ENCODE measurements around the gene POC1A.

Gene POC1A

GRCh38 chr3:52124766-52125165 is 29.5 kb downstream of the POC1A start:
- no peak overlapping the region for H3K9ac ChIP-seq
- no peak overlapping the region for H3K27ac ChIP-seq
- no peak overlapping the region for H3K4me3 ChIP-seq (IDR thresholded peaks at IDR 0.05; ENCODE audit: insufficient read depth, low read depth, low read length)
- no peaks in the 10 kb centered on the region for H3K36me3 ChIP-seq (ENCODE audit: insufficient read depth)
- H4K20me1 ChIP-seq (ENCODE audit: insufficient read depth) = no peaks in the 10 kb centered on the region
- no peaks in the 10 kb centered on the region for H3K79me2 ChIP-seq (ENCODE audit: insufficient read depth, low read depth)
- no peaks in the 10 kb centered on the region for H3K27me3 ChIP-seq (ENCODE audit: insufficient read depth, low read depth)
- TF ChIP-seq, protein P1, sequence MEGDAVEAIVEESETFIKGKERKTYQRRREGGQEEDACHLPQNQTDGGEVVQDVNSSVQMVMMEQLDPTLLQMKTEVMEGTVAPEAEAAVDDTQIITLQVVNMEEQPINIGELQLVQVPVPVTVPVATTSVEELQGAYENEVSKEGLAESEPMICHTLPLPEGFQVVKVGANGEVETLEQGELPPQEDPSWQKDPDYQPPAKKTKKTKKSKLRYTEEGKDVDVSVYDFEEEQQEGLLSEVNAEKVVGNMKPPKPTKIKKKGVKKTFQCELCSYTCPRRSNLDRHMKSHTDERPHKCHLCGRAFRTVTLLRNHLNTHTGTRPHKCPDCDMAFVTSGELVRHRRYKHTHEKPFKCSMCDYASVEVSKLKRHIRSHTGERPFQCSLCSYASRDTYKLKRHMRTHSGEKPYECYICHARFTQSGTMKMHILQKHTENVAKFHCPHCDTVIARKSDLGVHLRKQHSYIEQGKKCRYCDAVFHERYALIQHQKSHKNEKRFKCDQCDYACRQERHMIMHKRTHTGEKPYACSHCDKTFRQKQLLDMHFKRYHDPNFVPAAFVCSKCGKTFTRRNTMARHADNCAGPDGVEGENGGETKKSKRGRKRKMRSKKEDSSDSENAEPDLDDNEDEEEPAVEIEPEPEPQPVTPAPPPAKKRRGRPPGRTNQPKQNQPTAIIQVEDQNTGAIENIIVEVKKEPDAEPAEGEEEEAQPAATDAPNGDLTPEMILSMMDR (conservative IDR thresholded peaks at IDR 0.05; ENCODE audit: low read depth, low read length) = no peak
- no peaks in the 10 kb centered on the region for H3K4me1 ChIP-seq (ENCODE audit: low read depth, poor library complexity, severe bottlenecking)
- H2AFZ ChIP-seq (ENCODE audit: low read depth) = no peak overlapping the region
- H3K4me2 ChIP-seq = no peak overlapping the region

DNA sequence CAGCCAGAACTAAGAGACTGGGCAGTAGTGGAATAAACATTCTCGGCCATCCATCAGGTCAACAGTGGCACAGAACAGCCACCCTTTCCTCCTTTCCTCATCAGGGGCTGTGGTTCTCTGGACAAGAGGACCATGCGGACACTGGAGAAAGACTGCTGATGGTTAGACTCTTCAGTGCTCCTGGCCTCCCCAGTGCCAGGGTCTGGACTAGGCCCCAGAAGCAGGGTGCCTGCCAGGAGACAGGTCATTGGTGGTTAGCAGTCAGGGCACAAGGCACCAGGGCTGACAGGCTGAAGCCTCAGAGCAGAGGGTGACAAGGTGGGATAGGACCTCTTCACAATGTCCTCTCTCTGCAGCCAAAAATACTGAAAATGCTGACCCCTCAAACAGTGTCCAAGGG is 30.1 kb downstream of the POC1A start:
- TF ChIP-seq, protein P1 (conservative IDR thresholded peaks at IDR 0.05; ENCODE audit: low read depth, low read length) = no peak
- Histone ChIP-seq H3K36me3 (ENCODE audit: insufficient read depth) (no peaks in the 10 kb centered on the region), H3K4me1 (ENCODE audit: low read depth, poor library complexity, severe bottlenecking) (no peaks in the 10 kb centered on the region), H3K27me3 (ENCODE audit: insufficient read depth, low read depth) (no peaks in the 10 kb centered on the region), H3K79me2 (ENCODE audit: insufficient read depth, low read depth) (no peaks in the 10 kb centered on the region), H4K20me1 (ENCODE audit: insufficient read depth) (no peaks in the 10 kb centered on the region), H3K4me2 (no peak overlapping the region), H2AFZ (ENCODE audit: low read depth) (no peak overlapping the region), H3K27ac (no peak overlapping the region), H3K9ac (no peak overlapping the region), H3K4me3 (IDR thresholded peaks at IDR 0.05; ENCODE audit: insufficient read depth, low read depth, low read length) (no peak overlapping the region)

DNA sequence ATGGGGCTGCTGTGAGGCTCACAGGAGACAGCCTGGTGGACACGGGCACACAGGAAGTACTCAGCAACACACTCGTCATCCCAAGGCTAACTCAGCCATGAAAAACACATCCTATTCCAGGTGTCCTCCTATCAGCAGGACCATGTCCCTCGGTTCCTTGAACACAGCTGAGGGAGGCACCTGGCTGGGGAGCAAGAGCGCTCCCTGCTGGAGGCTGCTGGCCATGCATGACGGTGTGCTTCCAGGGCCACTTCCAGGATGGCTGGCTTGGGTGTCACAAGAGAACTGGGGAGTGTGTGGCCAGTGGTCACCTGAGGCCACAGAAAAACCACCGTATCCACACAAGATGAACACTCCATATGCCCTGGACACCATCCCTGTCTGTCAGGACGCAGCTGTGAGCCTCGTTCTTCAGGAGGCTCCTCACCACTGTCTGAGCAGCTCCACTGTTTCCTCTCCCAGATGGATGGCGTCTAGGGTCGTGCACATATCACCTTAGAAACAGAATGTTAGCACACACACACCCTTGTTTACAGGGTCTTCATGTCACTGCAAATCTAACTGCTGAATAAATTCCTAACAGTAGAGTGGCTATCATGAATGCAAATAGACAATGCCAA is 31.0 kb downstream of the POC1A start:
- Histone ChIP-seq H3K27me3 (ENCODE audit: insufficient read depth, low read depth) (no peaks in the 10 kb centered on the region), H3K4me3 (IDR thresholded peaks at IDR 0.05; ENCODE audit: insufficient read depth, low read depth, low read length) (no peak overlapping the region), H3K4me2 (no peak overlapping the region), H3K27ac (no peak overlapping the region), H3K4me1 (ENCODE audit: low read depth, poor library complexity, severe bottlenecking) (no peaks in the 10 kb centered on the region), H3K36me3 (ENCODE audit: insufficient read depth) (no peaks in the 10 kb centered on the region), H3K79me2 (ENCODE audit: insufficient read depth, low read depth) (no peaks in the 10 kb centered on the region), H4K20me1 (ENCODE audit: insufficient read depth) (no peaks in the 10 kb centered on the region), H2AFZ (ENCODE audit: low read depth) (no peak overlapping the region), H3K9ac (no peak overlapping the region)
- TF ChIP-seq, protein P1 (conservative IDR thresholded peaks at IDR 0.05; ENCODE audit: low read depth, low read length) = peak; percentile 71

DNA sequence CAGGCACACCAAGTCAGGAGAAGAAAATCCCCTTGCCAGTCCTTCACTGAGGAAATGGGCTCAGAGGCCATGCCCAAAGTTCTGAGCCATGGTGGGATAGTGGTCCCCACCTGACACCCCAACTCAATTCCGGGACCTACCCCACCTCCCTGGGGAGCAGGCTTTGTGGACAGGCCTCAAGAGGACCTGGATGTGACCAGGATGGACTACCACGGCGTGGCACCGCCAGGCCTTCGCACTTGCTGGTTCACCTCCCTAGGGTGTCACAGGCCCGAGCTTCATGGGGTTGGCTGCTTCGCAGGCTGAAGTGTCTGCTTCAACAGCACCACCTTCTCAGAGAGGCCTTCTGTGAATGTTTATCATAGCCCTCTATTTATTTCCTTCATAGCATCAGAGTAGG is 31.7 kb downstream of the POC1A start:
- H3K4me3 ChIP-seq (IDR thresholded peaks at IDR 0.05; ENCODE audit: insufficient read depth, low read depth, low read length) = no peak overlapping the region
- no peak overlapping the region for H3K27ac ChIP-seq
- H4K20me1 ChIP-seq (ENCODE audit: insufficient read depth) = no peaks in the 10 kb centered on the region
- H3K4me1 ChIP-seq (ENCODE audit: low read depth, poor library complexity, severe bottlenecking) = no peaks in the 10 kb centered on the region
- TF ChIP-seq, protein P1 (conservative IDR thresholded peaks at IDR 0.05; ENCODE audit: low read depth, low read length) = no peak
- no peaks in the 10 kb centered on the region for H3K36me3 ChIP-seq (ENCODE audit: insufficient read depth)
- H3K79me2 ChIP-seq (ENCODE audit: insufficient read depth, low read depth) = no peaks in the 10 kb centered on the region
- H3K4me2 ChIP-seq = no peak overlapping the region
- H2AFZ ChIP-seq (ENCODE audit: low read depth) = no peak overlapping the region
- no peak overlapping the region for H3K9ac ChIP-seq
- no peaks in the 10 kb centered on the region for H3K27me3 ChIP-seq (ENCODE audit: insufficient read depth, low read depth)

Data from KMS-11 (cell line).